ENCODE data around the gene SHB.

DNA sequence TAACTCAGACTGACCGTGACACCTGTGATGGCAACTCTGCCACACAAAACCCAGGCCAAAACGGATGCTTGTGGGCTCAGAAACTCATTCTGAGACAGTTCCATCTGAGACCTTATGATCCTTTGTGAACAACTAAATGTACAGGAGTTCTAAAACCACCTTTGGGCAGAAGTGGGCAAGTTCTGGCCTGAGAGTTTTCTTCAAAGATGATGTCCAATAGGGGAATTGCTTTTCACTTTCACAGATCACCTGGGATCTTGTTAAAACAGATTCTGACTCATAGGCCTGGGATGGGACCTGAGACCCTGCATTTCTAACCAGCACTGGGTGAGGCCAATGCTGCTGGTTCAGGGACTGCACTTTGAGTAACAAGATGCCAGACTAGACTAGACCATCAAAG is 97.3 kb downstream of the SHB start:
- TF ChIP-seq, protein P1, sequence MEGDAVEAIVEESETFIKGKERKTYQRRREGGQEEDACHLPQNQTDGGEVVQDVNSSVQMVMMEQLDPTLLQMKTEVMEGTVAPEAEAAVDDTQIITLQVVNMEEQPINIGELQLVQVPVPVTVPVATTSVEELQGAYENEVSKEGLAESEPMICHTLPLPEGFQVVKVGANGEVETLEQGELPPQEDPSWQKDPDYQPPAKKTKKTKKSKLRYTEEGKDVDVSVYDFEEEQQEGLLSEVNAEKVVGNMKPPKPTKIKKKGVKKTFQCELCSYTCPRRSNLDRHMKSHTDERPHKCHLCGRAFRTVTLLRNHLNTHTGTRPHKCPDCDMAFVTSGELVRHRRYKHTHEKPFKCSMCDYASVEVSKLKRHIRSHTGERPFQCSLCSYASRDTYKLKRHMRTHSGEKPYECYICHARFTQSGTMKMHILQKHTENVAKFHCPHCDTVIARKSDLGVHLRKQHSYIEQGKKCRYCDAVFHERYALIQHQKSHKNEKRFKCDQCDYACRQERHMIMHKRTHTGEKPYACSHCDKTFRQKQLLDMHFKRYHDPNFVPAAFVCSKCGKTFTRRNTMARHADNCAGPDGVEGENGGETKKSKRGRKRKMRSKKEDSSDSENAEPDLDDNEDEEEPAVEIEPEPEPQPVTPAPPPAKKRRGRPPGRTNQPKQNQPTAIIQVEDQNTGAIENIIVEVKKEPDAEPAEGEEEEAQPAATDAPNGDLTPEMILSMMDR (IDR thresholded peaks at IDR 0.05), result no peak
- TF ChIP-seq POLR2A (IDR thresholded peaks at IDR 0.05), result no peak
- no peak for TF ChIP-seq EP300 (IDR thresholded peaks at IDR 0.05)
